Right lobe of liver (tissue), 4 donors: ENCODE data around the gene TP53I11.

Experiments used
- POLR2A ChIP-seq: fragments of 450-650 bp; IDR thresholded peaks from one replicate; pipeline ENCODE4 v1.6.1; 2017; ENCODE audit warnings: antibody characterized with exemption, mild to moderate bottlenecking
- TF ChIP-seq, protein P1 (sequence below), 4 donors: fragments of 200-600 bp in 3 of 4; fragments of 450-650 bp in 1 of 4; IDR thresholded peaks; one replicate each; pipeline versions ENCODE4 v1.5.1 to v1.8.0; 2016 to 2022; ENCODE audit warnings: antibody characterized with exemption in 4 of 4, mild to moderate bottlenecking in 2 of 4
- donor health status: DM: no; HTN: no; CAD: no.
- donor health status: DM: no; HTN: no; CAD: no.
- donor health status: DM: no; HTN: yes; CAD: no.

DNA sequence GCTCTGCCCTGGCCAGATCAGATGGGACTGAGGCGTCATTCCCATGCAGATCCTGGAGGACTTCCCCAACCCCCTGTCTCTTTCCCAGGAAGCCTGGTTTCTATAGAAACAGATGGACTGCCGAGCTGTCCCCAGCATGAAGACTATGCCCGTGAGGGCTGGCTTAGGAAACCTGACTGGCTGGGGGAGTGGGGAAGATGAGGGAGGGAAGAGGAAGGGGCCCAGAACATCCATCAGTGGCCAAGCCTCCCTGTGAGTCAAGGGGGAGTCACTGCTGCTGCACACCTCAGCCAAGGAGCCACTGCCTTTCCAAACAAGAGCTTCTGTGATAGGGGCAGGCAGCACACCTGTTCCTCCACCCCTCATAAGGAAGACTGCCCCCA lies 5.8 kb downstream of the TP53I11 start:
- no peak for TF ChIP-seq POLR2A
- TF ChIP-seq, protein P1, sequence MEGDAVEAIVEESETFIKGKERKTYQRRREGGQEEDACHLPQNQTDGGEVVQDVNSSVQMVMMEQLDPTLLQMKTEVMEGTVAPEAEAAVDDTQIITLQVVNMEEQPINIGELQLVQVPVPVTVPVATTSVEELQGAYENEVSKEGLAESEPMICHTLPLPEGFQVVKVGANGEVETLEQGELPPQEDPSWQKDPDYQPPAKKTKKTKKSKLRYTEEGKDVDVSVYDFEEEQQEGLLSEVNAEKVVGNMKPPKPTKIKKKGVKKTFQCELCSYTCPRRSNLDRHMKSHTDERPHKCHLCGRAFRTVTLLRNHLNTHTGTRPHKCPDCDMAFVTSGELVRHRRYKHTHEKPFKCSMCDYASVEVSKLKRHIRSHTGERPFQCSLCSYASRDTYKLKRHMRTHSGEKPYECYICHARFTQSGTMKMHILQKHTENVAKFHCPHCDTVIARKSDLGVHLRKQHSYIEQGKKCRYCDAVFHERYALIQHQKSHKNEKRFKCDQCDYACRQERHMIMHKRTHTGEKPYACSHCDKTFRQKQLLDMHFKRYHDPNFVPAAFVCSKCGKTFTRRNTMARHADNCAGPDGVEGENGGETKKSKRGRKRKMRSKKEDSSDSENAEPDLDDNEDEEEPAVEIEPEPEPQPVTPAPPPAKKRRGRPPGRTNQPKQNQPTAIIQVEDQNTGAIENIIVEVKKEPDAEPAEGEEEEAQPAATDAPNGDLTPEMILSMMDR (IDR thresholded peaks at IDR 0.05): no peak
